Lower leg skin (tissue), 3 donors: Measurements from ENCODE around the gene ZNF592.

Experiments
- CTCF ChIP-seq, 3 donors: fragments of 450-650 bp; IDR thresholded peaks; one replicate each; pipeline ENCODE4 v1.5.1; 2016; ENCODE audit warnings: antibody characterized with exemption in 3 of 3, mild to moderate bottlenecking in 3 of 3, moderate library complexity in 2 of 3
- POLR2A ChIP-seq, 2 donors: fragments of 450-650 bp; IDR thresholded peaks; one replicate each; pipeline ENCODE4 v1.6.1; 2016 to 2017; ENCODE audit warnings: antibody characterized with exemption in 2 of 2, mild to moderate bottlenecking in 1 of 2, moderate library complexity in 1 of 2

- TF ChIP-seq CTCF (IDR thresholded peaks at IDR 0.05): no peak
- TF ChIP-seq POLR2A (IDR thresholded peaks at IDR 0.05): no peak
These were observed 23.3 kb upstream of the ZNF592 start for GRCh38 chr15:84725001-84725491.
